HG03280 (cell line): ENCODE measurements around the gene RPP30.
A peak's percentile ranks its signal among the peaks of the same experiment; 100 is the strongest.

Experiments used
- ATAC-seq: cut with Tn5 transposase; IDR thresholded peaks from one replicate; pipeline ENCODE4 v1.9.1; 2021; ENCODE audit warnings: mild to moderate bottlenecking, moderate library complexity; ENCODE audit not compliant: unreplicated experiment

RPP30 gene

GRCh38 chr10:90871766-90872647 is at the start of gene RPP30:
TSS of gene RPP30 (plus strand) at chr10:90871974. CDS start at chr10:90871987, 13 bp downstream.
- ATAC-seq, result peak; percentile 98

GRCh38 chr10:90822508-90822907 is 49.3 kb upstream of the RPP30 start:
- no peak for ATAC-seq

GRCh38 chr10:90832111-90832510 is 39.7 kb upstream of the RPP30 start:
- no peak for ATAC-seq

GRCh38 chr10:90834326-90834725 is 37.4 kb upstream of the RPP30 start:
- no peak for ATAC-seq

- no peak for ATAC-seq
These were observed 34.3 kb upstream of the RPP30 start for GRCh38 chr10:90837486-90837885.

- ATAC-seq, result no peak
These were observed 29.0 kb upstream of the RPP30 start for GRCh38 chr10:90842725-90843124.

- ATAC-seq, result no peak
These were observed 26.0 kb upstream of the RPP30 start for GRCh38 chr10:90845726-90846125.

- no peak for ATAC-seq
These were observed 25.0 kb upstream of the RPP30 start for GRCh38 chr10:90846746-90847145.

- no peak for ATAC-seq
These were observed 24.3 kb upstream of the RPP30 start for GRCh38 chr10:90847436-90847835.

GRCh38 chr10:90849956-90850749 is 21.6 kb upstream of the RPP30 start:
- ATAC-seq, result no peak

- ATAC-seq, result no peak
These were observed 16.6 kb upstream of the RPP30 start for GRCh38 chr10:90855126-90855525.

- no peak for ATAC-seq
These were observed 15.5 kb upstream of the RPP30 start for GRCh38 chr10:90856261-90856660.

- ATAC-seq, result no peak
These were observed 14.7 kb upstream of the RPP30 start for GRCh38 chr10:90856964-90857634.

- peak; percentile 68 for ATAC-seq
These were observed 13.9 kb upstream of the RPP30 start, which contains the start of gene HTR7 for GRCh38 chr10:90857635-90858460. TSS of gene HTR7 (minus strand) at chr10:90858039. CDS start at chr10:90857671, 368 bp downstream.

GRCh38 chr10:90858461-90858968 is 13.3 kb upstream of the RPP30 start:
- ATAC-seq, result no peak

- no peak for ATAC-seq
These were observed 12.4 kb upstream of the RPP30 start for GRCh38 chr10:90859321-90859751.

- ATAC-seq, result no peak
These were observed 11.0 kb upstream of the RPP30 start for GRCh38 chr10:90860790-90861189.

- ATAC-seq, result no peak
These were observed 8.8 kb upstream of the RPP30 start for GRCh38 chr10:90862908-90863514.

GRCh38 chr10:90865401-90865800 is 6.4 kb upstream of the RPP30 start:
- no peak for ATAC-seq
